NCI-H1048 (cell line): Measurements from ENCODE around the gene CGB3.
"Not testable (repeated sequence)": the region's sequence is repeated elsewhere in the genome, so short reads cannot be mapped to it uniquely, and the experiment has no call there.

Experiments used
- DNase-seq: peaks from one replicate; lab custom pipeline; 2025; lab: John Stamatoyannopoulos, UW

CGB3 gene

GRCh38 chr19:49024233-49024632 lies at the start of gene CGB3:
Gene CGB3, minus strand, starts transcription at chr19:49024333. Its CDS starts 362 bp downstream, at chr19:49023971.
- DNase-seq, result not testable (repeated sequence)

- DNase-seq, result no peak
These were observed 47.9 kb upstream of the CGB3 start for GRCh38 chr19:49071860-49072547.

GRCh38 chr19:49070416-49070815 lies 46.3 kb upstream of the CGB3 start:
- no peak for DNase-seq

- no peak for DNase-seq
These were observed 44.9 kb upstream of the CGB3 start for GRCh38 chr19:49069026-49069425.

- DNase-seq, result no peak
These were observed 43.4 kb upstream of the CGB3 start for GRCh38 chr19:49067554-49067953.

GRCh38 chr19:49065905-49066512 lies 41.9 kb upstream of the CGB3 start:
- DNase-seq, result no peak

- no peak for DNase-seq
These were observed 40.9 kb upstream of the CGB3 start, which contains the start of gene NTF4 for GRCh38 chr19:49064768-49065611. Gene NTF4, minus strand, starts transcription at chr19:49064818. Its CDS starts 2,821 bp downstream, at chr19:49061997.

GRCh38 chr19:49064029-49064629 lies 40.0 kb upstream of the CGB3 start:
- DNase-seq, result no peak

GRCh38 chr19:49061445-49061844 lies 37.3 kb upstream of the CGB3 start:
- no peak for DNase-seq

GRCh38 chr19:49061000-49061399 lies 36.9 kb upstream of the CGB3 start:
- DNase-seq, result no peak

- no peak for DNase-seq
These were observed 34.9 kb upstream of the CGB3 start for GRCh38 chr19:49059053-49059452.

GRCh38 chr19:49058562-49058961 lies 34.4 kb upstream of the CGB3 start:
- DNase-seq, result no peak

- DNase-seq, result no peak
These were observed 33.6 kb upstream of the CGB3 start, which contains the start of gene CGB7 for GRCh38 chr19:49057636-49058234. Gene CGB7, minus strand, starts transcription at chr19:49057749. Its CDS starts 2,374 bp downstream, at chr19:49055375.

GRCh38 chr19:49056902-49057596 lies 32.9 kb upstream of the CGB3 start:
- DNase-seq, result not testable (repeated sequence)

- DNase-seq, result no peak
These were observed 32.2 kb upstream of the CGB3 start for GRCh38 chr19:49056101-49056901.

- DNase-seq, result not testable (repeated sequence)
These were observed 26.4 kb upstream of the CGB3 start for GRCh38 chr19:49050376-49051033.

GRCh38 chr19:49049834-49050233 lies 25.7 kb upstream of the CGB3 start:
- not testable (repeated sequence) for DNase-seq

- DNase-seq, result not testable (repeated sequence)
These were observed 24.9 kb upstream of the CGB3 start, which contains the start of gene CGB8 for GRCh38 chr19:49049011-49049410. Gene CGB8, minus strand, starts transcription at chr19:49049111. Its CDS starts 372 bp downstream, at chr19:49048739.

- DNase-seq, result not testable (repeated sequence)
These were observed 19.4 kb upstream of the CGB3 start, which contains the start of gene CGB5 for GRCh38 chr19:49043548-49043947. Gene CGB5, plus strand, starts transcription at chr19:49043848. Its CDS starts 362 bp downstream, at chr19:49044210.
